Measurements from ENCODE around the gene PLEK2.
"Not testable (repeated sequence)": the region's sequence is repeated elsewhere in the genome, so short reads cannot be mapped to it uniquely, and the experiment has no call there.

Gene PLEK2

GRCh38 chr14:67411820-67412421 is at the start of gene PLEK2:
Gene PLEK2 (minus strand): TSS chr14:67412165. CDS start chr14:67412059, 106 bp downstream.
- DNase-seq = no peak

GRCh38 chr14:67461341-67461985 is 49.5 kb upstream of the PLEK2 start:
- DNase-seq = no peak

- DNase-seq = no peak
Observed at GRCh38 chr14:67459336-67459735, 47.4 kb upstream of the PLEK2 start.

GRCh38 chr14:67457782-67458181 is 45.8 kb upstream of the PLEK2 start:
- no peak for DNase-seq

- no peak for DNase-seq
Observed at GRCh38 chr14:67456732-67457131, 44.8 kb upstream of the PLEK2 start.

- DNase-seq = no peak
Observed at GRCh38 chr14:67453575-67454300, 41.8 kb upstream of the PLEK2 start.

GRCh38 chr14:67451667-67452066 is 39.7 kb upstream of the PLEK2 start:
- not testable (repeated sequence) for DNase-seq

- no peak for DNase-seq
Observed at GRCh38 chr14:67449096-67449495, 37.1 kb upstream of the PLEK2 start.

- DNase-seq = no peak
Observed at GRCh38 chr14:67447033-67447381, 35.0 kb upstream of the PLEK2 start.

GRCh38 chr14:67446371-67447032 is 34.5 kb upstream of the PLEK2 start:
- DNase-seq = peak; percentile 43

- no peak for DNase-seq
Observed at GRCh38 chr14:67444395-67444794, 32.4 kb upstream of the PLEK2 start.

GRCh38 chr14:67442139-67442906 is 30.4 kb upstream of the PLEK2 start:
- DNase-seq = no peak

GRCh38 chr14:67441672-67442071 is 29.7 kb upstream of the PLEK2 start:
- no peak for DNase-seq

GRCh38 chr14:67441256-67441655 is 29.3 kb upstream of the PLEK2 start:
- no peak for DNase-seq

- no peak for DNase-seq
Observed at GRCh38 chr14:67440513-67440912, 28.5 kb upstream of the PLEK2 start.

- no peak for DNase-seq
Observed at GRCh38 chr14:67438969-67439368, 27.0 kb upstream of the PLEK2 start.

GRCh38 chr14:67436006-67436866 is 24.3 kb upstream of the PLEK2 start:
- peak; percentile 61 for DNase-seq

- no peak for DNase-seq
Observed at GRCh38 chr14:67435603-67436002, 23.6 kb upstream of the PLEK2 start.

GRCh38 chr14:67432050-67432564 is 20.1 kb upstream of the PLEK2 start:
- DNase-seq = no peak

- DNase-seq = no peak
Observed at GRCh38 chr14:67429510-67430205, 17.7 kb upstream of the PLEK2 start.

GRCh38 chr14:67428501-67429031 is 16.6 kb upstream of the PLEK2 start:
- no peak for DNase-seq

Data from midbrain (tissue), 1 donor.